Measurements from ENCODE around the gene AOC1.
A peak's percentile ranks its signal among the peaks of the same experiment; 100 is the strongest.

AOC1 gene

GRCh38 chr7:150866932-150867564 lies 14.7 kb downstream of the AOC1 start:
- DNase-seq: no peak
- Histone ChIP-seq H3K36me3 (ENCODE audit: control insufficient read depth in 4 of 4, insufficient read depth in 4 of 4, low read length in 3 of 4) (no peaks in the 10 kb centered on the region), H3K9me3 (ENCODE audit: control extremely low read depth in 1 of 5, control insufficient read depth in 4 of 5, insufficient read depth in 2 of 5, low read depth in 1 of 5, low read length in 4 of 5) (peaks cover 0 to 11% (median 2%) of the 10 kb centered on the region in 5 experiments), H3K27ac (ENCODE audit: insufficient read depth in 1 of 2, low read depth in 1 of 2, low read length in 2 of 2, poor library complexity in 1 of 2, severe bottlenecking in 2 of 2) (no peak overlapping the region), H3K4me3 (ENCODE audit: control insufficient read depth in 1 of 7, extremely low read depth in 1 of 7, insufficient read depth in 4 of 7, low read depth in 2 of 7, low read length in 6 of 7) (no peak overlapping the region), H3K27me3 (replicated peaks in 2 of 5; ENCODE audit: control insufficient read depth in 4 of 5, insufficient read depth in 5 of 5, low read length in 4 of 5) (no peaks in the 10 kb centered on the region), H3K4me1 (ENCODE audit: control extremely low read depth in 1 of 4, control insufficient read depth in 4 of 4, insufficient read depth in 4 of 4, low read length in 3 of 4) (no peaks in the 10 kb centered on the region)
- ChIA-PET POLR2A (no interaction called here), CTCF (interaction anchor here (1.2 to 1.7 kb wide), 4 partner anchors 16 to 88 kb away, joined by 3 to 5 read pairs (median 4); no protein-coding TSS in a partner anchor)
- 96% methylated on average over 2 of the region's 4 CpGs for WGBS (ENCODE audit: insufficient coverage)

GRCh38 chr7:150867605-150868004 lies 15.3 kb downstream of the AOC1 start:
- H3K27ac ChIP-seq (ENCODE audit: insufficient read depth in 1 of 2, low read depth in 1 of 2, low read length in 2 of 2, poor library complexity in 1 of 2, severe bottlenecking in 2 of 2): no peak overlapping the region
- ChIA-PET CTCF (interaction anchor here (0.7 to 1.7 kb wide), 4 partner anchors 15 to 89 kb away, joined by 3 to 5 read pairs (median 4); no protein-coding TSS in a partner anchor), POLR2A (interaction anchor here (0.7 kb wide), 1 partner anchor 13 kb away, joined by 3 read pairs; no protein-coding TSS in a partner anchor)
- H3K9me3 ChIP-seq (ENCODE audit: control extremely low read depth in 1 of 5, control insufficient read depth in 4 of 5, insufficient read depth in 2 of 5, low read depth in 1 of 5, low read length in 4 of 5): peaks cover 0 to 12% (median 2%) of the 10 kb centered on the region in 5 experiments
- no peaks in the 10 kb centered on the region for H3K4me1 ChIP-seq (ENCODE audit: control extremely low read depth in 1 of 4, control insufficient read depth in 4 of 4, insufficient read depth in 4 of 4, low read length in 3 of 4)
- no peaks in the 10 kb centered on the region for H3K27me3 ChIP-seq (replicated peaks in 2 of 5; ENCODE audit: control insufficient read depth in 4 of 5, insufficient read depth in 5 of 5, low read length in 4 of 5)
- H3K36me3 ChIP-seq (ENCODE audit: control insufficient read depth in 4 of 4, insufficient read depth in 4 of 4, low read length in 3 of 4): no peaks in the 10 kb centered on the region
- WGBS (ENCODE audit: insufficient coverage): 100% methylated on average over 4 of the region's 7 CpGs
- no peak overlapping the region for H3K4me3 ChIP-seq (ENCODE audit: control insufficient read depth in 1 of 7, extremely low read depth in 1 of 7, insufficient read depth in 4 of 7, low read depth in 2 of 7, low read length in 6 of 7)
- DNase-seq: no peak

DNA sequence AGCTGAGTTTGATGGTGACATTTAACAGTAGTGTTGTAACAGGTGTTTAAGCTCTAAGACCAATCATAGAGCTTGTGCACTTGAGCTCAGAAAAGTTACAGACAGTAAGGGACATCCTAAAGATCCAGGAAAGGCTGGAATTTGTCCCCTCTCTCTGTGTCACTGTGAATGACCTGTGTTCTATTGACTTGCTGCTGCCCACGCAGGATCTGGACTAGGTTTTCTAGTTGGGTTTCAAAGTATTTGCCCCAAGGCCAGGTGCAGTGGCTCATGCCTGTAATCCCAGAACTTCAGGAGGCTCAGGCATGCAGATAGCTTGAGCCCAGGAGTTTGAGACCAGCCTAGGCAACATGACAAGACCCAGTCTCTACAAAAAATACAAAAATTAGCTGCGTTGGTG lies 17.1 kb downstream of the AOC1 start:
- WGBS (ENCODE audit: insufficient coverage): 100% methylated on average over 2 of the region's 2 CpGs
- CTCF ChIA-PET: interaction anchor here (1.0 to 2.5 kb wide), 3 partner anchors 9 to 90 kb away, joined by 3 to 10 read pairs (median 9); no protein-coding TSS in a partner anchor
- DNase-seq: no peak

GRCh38 chr7:150871601-150872000 lies 19.3 kb downstream of the AOC1 start:
- no peak overlapping the region for H3K4me3 ChIP-seq (ENCODE audit: control insufficient read depth in 1 of 7, extremely low read depth in 1 of 7, insufficient read depth in 4 of 7, low read depth in 2 of 7, low read length in 6 of 7)
- peak in 1 of 3 donors; percentile 13 for DNase-seq
- peaks cover 0 to 11% (median 2%) of the 10 kb centered on the region in 5 experiments for H3K9me3 ChIP-seq (ENCODE audit: control extremely low read depth in 1 of 5, control insufficient read depth in 4 of 5, insufficient read depth in 2 of 5, low read depth in 1 of 5, low read length in 4 of 5)
- H3K36me3 ChIP-seq (ENCODE audit: control insufficient read depth in 4 of 4, insufficient read depth in 4 of 4, low read length in 3 of 4): no peaks in the 10 kb centered on the region
- POLR2A ChIA-PET: no interaction called here
- CTCF ChIA-PET: interaction anchor here (1.6 to 2.5 kb wide), 2 partner anchors 10 to 92 kb away, joined by 4 to 9 read pairs; no protein-coding TSS in a partner anchor
- H3K27me3 ChIP-seq (replicated peaks in 2 of 5; ENCODE audit: control insufficient read depth in 4 of 5, insufficient read depth in 5 of 5, low read length in 4 of 5): peaks cover 0 to 2% (median 0%) of the 10 kb centered on the region in 5 experiments
- H3K27ac ChIP-seq (ENCODE audit: insufficient read depth in 1 of 2, low read depth in 1 of 2, low read length in 2 of 2, poor library complexity in 1 of 2, severe bottlenecking in 2 of 2): no peak overlapping the region
- peaks cover 0 to 4% (median 0%) of the 10 kb centered on the region in 4 experiments for H3K4me1 ChIP-seq (ENCODE audit: control extremely low read depth in 1 of 4, control insufficient read depth in 4 of 4, insufficient read depth in 4 of 4, low read length in 3 of 4)

More for the DNA sequence above, 17.1 kb downstream of the AOC1 start:
- Histone ChIP-seq H3K27me3 (replicated peaks in 2 of 5; ENCODE audit: control insufficient read depth in 4 of 5, insufficient read depth in 5 of 5, low read length in 4 of 5) (peaks cover 0 to under 1% (median 0%) of the 10 kb centered on the region in 5 experiments), H3K9me3 (ENCODE audit: control extremely low read depth in 1 of 5, control insufficient read depth in 4 of 5, insufficient read depth in 2 of 5, low read depth in 1 of 5, low read length in 4 of 5) (peaks cover 0 to 12% (median 2%) of the 10 kb centered on the region in 5 experiments), H3K4me1 (ENCODE audit: control extremely low read depth in 1 of 4, control insufficient read depth in 4 of 4, insufficient read depth in 4 of 4, low read length in 3 of 4) (no peaks in the 10 kb centered on the region), H3K4me3 (ENCODE audit: control insufficient read depth in 1 of 7, extremely low read depth in 1 of 7, insufficient read depth in 4 of 7, low read depth in 2 of 7, low read length in 6 of 7) (no peak overlapping the region), H3K36me3 (ENCODE audit: control insufficient read depth in 4 of 4, insufficient read depth in 4 of 4, low read length in 3 of 4) (no peaks in the 10 kb centered on the region), H3K27ac (ENCODE audit: insufficient read depth in 1 of 2, low read depth in 1 of 2, low read length in 2 of 2, poor library complexity in 1 of 2, severe bottlenecking in 2 of 2) (no peak overlapping the region)
- POLR2A ChIA-PET: no interaction called here

- Histone ChIP-seq H3K27me3 (replicated peaks in 2 of 5; ENCODE audit: control insufficient read depth in 4 of 5, insufficient read depth in 5 of 5, low read length in 4 of 5) (peaks cover 0 to 9% (median 0%) of the 10 kb centered on the region in 5 experiments), H3K4me3 (ENCODE audit: control insufficient read depth in 1 of 7, extremely low read depth in 1 of 7, insufficient read depth in 4 of 7, low read depth in 2 of 7, low read length in 6 of 7) (no peak overlapping the region), H3K27ac (ENCODE audit: insufficient read depth in 1 of 2, low read depth in 1 of 2, low read length in 2 of 2, poor library complexity in 1 of 2, severe bottlenecking in 2 of 2) (no peak overlapping the region), H3K36me3 (ENCODE audit: control insufficient read depth in 4 of 4, insufficient read depth in 4 of 4, low read length in 3 of 4) (no peaks in the 10 kb centered on the region), H3K4me1 (ENCODE audit: control extremely low read depth in 1 of 4, control insufficient read depth in 4 of 4, insufficient read depth in 4 of 4, low read length in 3 of 4) (peaks cover 0 to 8% (median 3%) of the 10 kb centered on the region in 4 experiments), H3K9me3 (ENCODE audit: control extremely low read depth in 1 of 5, control insufficient read depth in 4 of 5, insufficient read depth in 2 of 5, low read depth in 1 of 5, low read length in 4 of 5) (peaks cover 0 to 5% (median 0%) of the 10 kb centered on the region in 5 experiments)
- ChIA-PET CTCF (interaction anchor here (0.6 to 6.5 kb wide), 3 partner anchors 94 to 1064 kb away, joined by 3 to 51 read pairs (median 3); no protein-coding TSS in a partner anchor), POLR2A (no interaction called here)
- 100% methylated on average over 1 of the region's 8 CpGs for WGBS (ENCODE audit: insufficient coverage)
- DNase-seq: no peak
These were observed 22.3 kb downstream of the AOC1 start for GRCh38 chr7:150874401-150875198.

GRCh38 chr7:150875791-150876190 lies 23.5 kb downstream of the AOC1 start:
- 63% methylated on average over 2 of the region's 4 CpGs for WGBS (ENCODE audit: insufficient coverage)
- Histone ChIP-seq H3K4me3 (ENCODE audit: control insufficient read depth in 1 of 7, extremely low read depth in 1 of 7, insufficient read depth in 4 of 7, low read depth in 2 of 7, low read length in 6 of 7) (no peak overlapping the region), H3K27me3 (replicated peaks in 2 of 5; ENCODE audit: control insufficient read depth in 4 of 5, insufficient read depth in 5 of 5, low read length in 4 of 5) (peaks cover 0 to 9% (median 0%) of the 10 kb centered on the region in 5 experiments), H3K27ac (ENCODE audit: insufficient read depth in 1 of 2, low read depth in 1 of 2, low read length in 2 of 2, poor library complexity in 1 of 2, severe bottlenecking in 2 of 2) (no peak overlapping the region), H3K4me1 (ENCODE audit: control extremely low read depth in 1 of 4, control insufficient read depth in 4 of 4, insufficient read depth in 4 of 4, low read length in 3 of 4) (peaks cover 0 to 8% (median 4%) of the 10 kb centered on the region in 4 experiments), H3K36me3 (ENCODE audit: control insufficient read depth in 4 of 4, insufficient read depth in 4 of 4, low read length in 3 of 4) (no peaks in the 10 kb centered on the region), H3K9me3 (ENCODE audit: control extremely low read depth in 1 of 5, control insufficient read depth in 4 of 5, insufficient read depth in 2 of 5, low read depth in 1 of 5, low read length in 4 of 5) (peaks cover 0 to 14% (median 2%) of the 10 kb centered on the region in 5 experiments)
- DNase-seq: peak in 2 of 3 donors; percentile 20 to 26
- ChIA-PET CTCF (interaction anchor here (1.0 to 6.5 kb wide), 11 partner anchors 12 to 426 kb away, joined by 3 to 51 read pairs (median 3); partner anchors contain the start of gene GIMAP8), POLR2A (no interaction called here)

All from common myeloid progenitor, CD34-positive (primary cell).